GM12865 (cell line): ENCODE measurements around the gene JPH3.

Experiments
- DNase-seq: peaks from one replicate; pipeline ENCODE4 v3.0.0; 2010; ENCODE audit warnings: low read depth
- H3K4me3 ChIP-seq: 2 replicates; pipeline ENCODE4 v1.5.1; 2011; ENCODE audit warnings: mild to moderate bottlenecking, low read depth, low read length, control low read depth
- TF ChIP-seq, protein P1 (sequence below): IDR thresholded peaks from 2 replicates; pipeline ENCODE4 v1.5.1; 2011; ENCODE audit warnings: low read length, control low read depth, low read depth, inconsistent platforms; ENCODE audit not compliant: insufficient read depth; ENCODE audit errors: missing control alignments

JPH3 gene

DNA sequence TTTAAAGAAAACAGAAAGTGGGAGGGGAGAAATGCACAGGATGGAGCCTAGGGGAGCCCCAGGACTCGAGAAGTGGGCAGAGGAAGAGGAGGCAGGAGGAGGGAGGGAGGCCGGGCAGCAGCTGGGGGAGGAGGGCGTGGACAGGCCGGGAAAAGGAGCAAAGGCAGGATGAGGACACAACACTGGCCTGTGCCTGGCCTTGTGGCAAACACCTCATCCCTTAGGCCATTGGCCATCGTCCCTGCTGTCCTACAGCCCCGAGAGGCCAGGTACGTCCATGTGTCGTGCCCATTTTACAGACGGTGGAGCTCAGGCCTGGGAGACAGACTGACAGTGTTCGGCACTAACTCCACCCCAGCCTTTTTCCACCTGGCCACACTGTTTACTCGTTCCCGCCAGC, 15.9 kb downstream of the JPH3 start:
- no peak for DNase-seq
- H3K4me3 ChIP-seq: no peak overlapping the region
- TF ChIP-seq, protein P1, sequence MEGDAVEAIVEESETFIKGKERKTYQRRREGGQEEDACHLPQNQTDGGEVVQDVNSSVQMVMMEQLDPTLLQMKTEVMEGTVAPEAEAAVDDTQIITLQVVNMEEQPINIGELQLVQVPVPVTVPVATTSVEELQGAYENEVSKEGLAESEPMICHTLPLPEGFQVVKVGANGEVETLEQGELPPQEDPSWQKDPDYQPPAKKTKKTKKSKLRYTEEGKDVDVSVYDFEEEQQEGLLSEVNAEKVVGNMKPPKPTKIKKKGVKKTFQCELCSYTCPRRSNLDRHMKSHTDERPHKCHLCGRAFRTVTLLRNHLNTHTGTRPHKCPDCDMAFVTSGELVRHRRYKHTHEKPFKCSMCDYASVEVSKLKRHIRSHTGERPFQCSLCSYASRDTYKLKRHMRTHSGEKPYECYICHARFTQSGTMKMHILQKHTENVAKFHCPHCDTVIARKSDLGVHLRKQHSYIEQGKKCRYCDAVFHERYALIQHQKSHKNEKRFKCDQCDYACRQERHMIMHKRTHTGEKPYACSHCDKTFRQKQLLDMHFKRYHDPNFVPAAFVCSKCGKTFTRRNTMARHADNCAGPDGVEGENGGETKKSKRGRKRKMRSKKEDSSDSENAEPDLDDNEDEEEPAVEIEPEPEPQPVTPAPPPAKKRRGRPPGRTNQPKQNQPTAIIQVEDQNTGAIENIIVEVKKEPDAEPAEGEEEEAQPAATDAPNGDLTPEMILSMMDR: no peak

DNA sequence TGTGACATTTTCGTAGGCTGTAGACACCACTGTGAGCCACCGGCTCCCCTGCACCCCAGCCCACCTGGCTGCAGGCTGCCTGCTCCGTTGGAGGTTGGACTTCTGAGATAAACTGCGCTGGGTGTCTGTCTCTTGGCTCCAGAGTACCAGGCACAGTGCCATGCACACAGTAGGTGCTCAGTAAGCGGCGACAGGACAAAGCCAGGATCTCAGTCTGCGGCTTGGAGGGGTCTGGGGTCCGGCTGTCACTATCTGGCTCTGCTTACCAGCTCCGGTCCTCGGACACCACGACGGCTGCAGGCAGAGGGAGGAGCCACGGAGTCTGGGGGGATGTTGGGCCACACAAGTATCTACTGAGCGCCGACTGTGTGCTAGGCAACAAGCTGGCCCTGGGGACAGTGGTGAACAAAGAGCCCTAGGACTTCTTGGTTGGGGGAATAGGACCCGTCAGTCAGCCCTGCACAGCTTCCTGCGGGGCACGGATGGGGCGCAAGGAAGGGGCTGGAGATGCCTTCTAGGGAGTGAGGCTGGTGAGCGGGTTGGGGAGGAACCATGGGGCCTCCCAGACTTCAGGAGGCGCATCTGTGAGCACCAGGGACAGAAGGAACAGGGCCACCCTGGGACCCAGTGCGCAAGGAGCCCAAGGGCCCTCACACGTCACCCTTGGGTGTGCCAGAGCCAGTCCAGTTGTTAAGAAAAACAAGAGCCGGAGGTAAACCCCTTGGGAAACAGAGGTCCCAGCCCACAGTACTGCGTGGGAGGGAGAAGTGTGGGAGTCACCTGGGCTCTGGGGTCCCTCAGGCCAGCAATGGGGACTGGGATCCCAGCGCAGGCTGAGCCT, 17.3 kb downstream of the JPH3 start:
- TF ChIP-seq, protein P1: no peak
- no peak overlapping the region for H3K4me3 ChIP-seq
- no peak for DNase-seq

DNA sequence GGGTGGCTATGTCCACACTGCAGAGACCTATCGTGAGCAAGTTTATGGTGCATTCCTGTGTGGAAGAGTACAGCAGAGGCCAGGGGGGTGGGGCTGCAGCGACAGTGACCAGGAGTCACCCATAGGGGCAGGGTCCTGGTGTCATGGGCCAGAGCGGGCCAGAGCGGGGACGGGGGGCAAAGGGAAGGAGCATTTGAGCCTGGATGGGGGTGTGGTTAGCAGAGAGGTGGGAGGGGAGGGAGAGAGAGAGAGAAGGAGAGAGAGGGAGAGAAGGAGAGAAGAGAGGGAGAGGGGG, 17.8 kb downstream of the JPH3 start:
- TF ChIP-seq, protein P1: no peak
- no peak overlapping the region for H3K4me3 ChIP-seq
- DNase-seq: no peak

DNA sequence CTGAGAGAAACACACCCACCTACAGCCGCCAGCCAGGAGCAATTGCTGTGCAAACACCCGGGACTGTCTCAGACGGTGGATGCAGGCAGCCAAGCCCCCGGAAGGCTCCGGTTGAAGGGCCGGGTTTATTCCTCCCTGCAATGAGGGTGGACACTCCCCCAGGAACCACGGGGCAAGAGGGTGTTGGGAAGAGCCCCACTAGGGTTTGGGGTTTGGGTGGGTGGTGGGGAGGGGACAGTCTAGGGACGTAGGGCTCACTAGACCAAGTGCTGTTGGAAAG, 19.2 kb downstream of the JPH3 start:
- TF ChIP-seq, protein P1: no peak
- DNase-seq: no peak
- H3K4me3 ChIP-seq: no peak overlapping the region

DNA sequence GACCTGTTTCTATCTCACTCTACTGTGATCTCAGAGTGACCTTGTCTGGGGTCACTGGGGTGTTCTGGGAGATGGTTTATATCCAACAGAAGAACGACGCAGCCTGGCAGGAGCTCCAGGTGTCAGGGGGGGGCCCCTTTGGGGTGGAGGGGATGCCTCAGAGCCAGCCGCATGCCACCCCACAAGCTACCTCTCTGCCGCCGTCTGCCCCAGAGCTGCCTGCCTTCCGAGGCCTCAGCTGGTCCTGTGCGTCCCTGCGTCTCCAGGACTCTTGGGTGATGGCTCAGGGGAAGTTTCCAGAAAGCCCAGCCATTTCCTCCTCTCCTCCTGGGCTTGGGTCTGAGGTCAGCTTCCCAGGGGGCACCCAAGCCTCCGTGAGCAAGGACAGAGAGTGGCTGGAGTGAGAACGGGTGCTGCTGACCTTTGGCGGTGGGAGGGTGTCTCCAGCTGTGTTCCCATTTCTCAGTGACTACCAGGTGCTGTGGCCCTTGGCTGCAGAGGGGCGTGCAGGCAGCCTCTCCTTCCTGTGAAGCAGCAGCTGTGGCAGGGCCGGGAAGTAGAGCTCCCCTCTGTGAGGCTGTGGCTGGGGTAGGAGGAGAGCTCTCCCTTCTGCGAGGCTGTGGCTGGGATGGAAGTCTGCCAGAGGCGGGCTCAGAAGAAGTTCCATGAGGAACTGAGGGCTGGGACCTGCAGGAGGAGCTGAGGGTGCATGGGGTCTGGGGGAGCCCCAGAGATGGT, 19.8 kb downstream of the JPH3 start:
- TF ChIP-seq, protein P1: no peak
- no peak for DNase-seq
- H3K4me3 ChIP-seq: no peak overlapping the region

DNA sequence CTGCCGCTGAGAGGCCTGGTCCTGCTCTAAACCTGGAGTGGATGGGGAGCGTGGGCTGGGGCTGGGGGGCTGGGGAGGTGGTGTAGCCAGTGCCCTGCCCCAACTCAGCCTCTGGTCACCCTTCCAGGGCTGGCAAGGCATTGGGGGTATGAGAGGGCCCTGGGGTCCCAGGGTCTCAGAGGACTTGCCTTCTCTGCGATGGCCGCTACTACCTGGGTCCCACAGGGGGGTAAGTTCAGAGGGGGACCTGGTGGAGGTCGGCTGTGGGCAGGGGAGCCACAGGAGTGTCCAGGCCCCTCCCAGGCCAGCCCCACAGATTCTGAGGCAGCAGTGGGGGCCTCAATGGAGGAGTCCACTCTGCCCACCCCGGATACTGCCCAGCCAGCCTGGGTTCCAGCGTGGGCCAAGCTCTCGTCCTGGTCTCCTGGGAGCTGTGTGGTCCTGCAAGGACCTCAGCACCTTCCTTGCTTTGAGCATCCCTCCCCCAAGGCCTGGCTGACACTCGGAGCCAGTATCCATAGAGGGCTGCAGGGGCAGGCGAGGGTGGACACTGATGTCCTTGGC, 20.5 kb downstream of the JPH3 start:
- DNase-seq: no peak
- TF ChIP-seq, protein P1: no peak
- H3K4me3 ChIP-seq: no peak overlapping the region

DNA sequence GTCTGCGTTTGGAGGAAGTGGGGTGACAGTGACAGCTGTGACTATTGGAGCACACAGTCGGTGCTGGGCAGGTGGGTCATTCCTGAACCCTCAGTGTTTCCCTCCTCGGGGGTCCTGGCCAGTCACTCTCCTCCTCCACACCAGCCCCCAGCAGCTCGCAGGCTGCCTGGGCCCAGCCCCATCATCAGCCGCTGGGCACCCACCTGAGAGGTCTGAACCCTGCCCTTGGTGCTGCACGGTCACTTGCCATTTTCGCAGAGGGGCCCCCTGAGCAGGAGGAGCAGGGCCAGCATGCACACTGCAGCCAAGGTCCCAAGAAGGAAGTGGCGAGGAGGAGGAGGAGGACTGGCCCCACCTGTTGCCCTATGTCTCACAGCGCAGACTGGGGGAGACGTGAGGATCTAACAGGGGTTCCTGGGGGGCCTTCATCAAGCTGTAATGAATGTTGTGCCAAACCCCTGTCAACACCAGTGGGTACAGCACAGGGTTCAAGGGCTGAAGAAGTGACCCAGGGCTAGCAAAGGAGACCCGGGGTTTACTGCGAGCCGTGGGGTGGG, 23.0 kb downstream of the JPH3 start:
- TF ChIP-seq, protein P1: no peak
- no peak for DNase-seq
- H3K4me3 ChIP-seq: no peak overlapping the region
